ENCODE results near the gene OR5AN1. TPM values are rescaled to one million over a fixed set of nuclear protein-coding genes. Genes with fewer than 3 reads are reported as not detected.

The OR5AN1 gene
- polyA plus RNA-seq, 2 donors: not detected

- Histone ChIP-seq H3K4me1 (ENCODE audit: control insufficient read depth in 2 of 2, insufficient read depth in 2 of 2, low read length in 1 of 2) (no peaks in the 10 kb centered on the region), H3K36me3 (ENCODE audit: control insufficient read depth in 2 of 2, insufficient read depth in 2 of 2, low read length in 1 of 2) (no peaks in the 10 kb centered on the region), H3K27me3 (ENCODE audit: control insufficient read depth in 1 of 2, insufficient read depth in 2 of 2, low read length in 2 of 2) (no peaks in the 10 kb centered on the region), H3K27ac (ENCODE audit: low read depth in 2 of 2, low read length in 1 of 2) (no peak overlapping the region), H3K9me3 (ENCODE audit: control insufficient read depth in 2 of 2, insufficient read depth in 1 of 2, low read depth in 1 of 2, low read length in 1 of 2) (no peaks in the 10 kb centered on the region), H3K4me3 (ENCODE audit: low read depth in 1 of 2, low read length in 2 of 2) (no peak overlapping the region)
- 87 to 88% methylated on average over 5 of the region's 5 CpGs for WGBS, 2 donors
Observed at GRCh38 chr11:59416613-59417012, 57.9 kb downstream of the OR5AN1 start.

GRCh38 chr11:59417023-59417422 is 58.3 kb downstream of the OR5AN1 start:
- Histone ChIP-seq H3K9me3 (ENCODE audit: control insufficient read depth in 2 of 2, insufficient read depth in 1 of 2, low read depth in 1 of 2, low read length in 1 of 2) (no peaks in the 10 kb centered on the region), H3K4me3 (ENCODE audit: low read depth in 1 of 2, low read length in 2 of 2) (no peak overlapping the region), H3K27ac (ENCODE audit: low read depth in 2 of 2, low read length in 1 of 2) (no peak overlapping the region), H3K27me3 (ENCODE audit: control insufficient read depth in 1 of 2, insufficient read depth in 2 of 2, low read length in 2 of 2) (no peaks in the 10 kb centered on the region), H3K4me1 (ENCODE audit: control insufficient read depth in 2 of 2, insufficient read depth in 2 of 2, low read length in 1 of 2) (no peaks in the 10 kb centered on the region), H3K36me3 (ENCODE audit: control insufficient read depth in 2 of 2, insufficient read depth in 2 of 2, low read length in 1 of 2) (no peaks in the 10 kb centered on the region)
- WGBS, 2 donors: 61 to 63% methylated on average over 5 of the region's 5 CpGs

GRCh38 chr11:59418156-59418555 is 59.5 kb downstream of the OR5AN1 start:
- H3K27ac ChIP-seq (ENCODE audit: low read depth in 2 of 2, low read length in 1 of 2): no peak overlapping the region
- H3K4me1 ChIP-seq (ENCODE audit: control insufficient read depth in 2 of 2, insufficient read depth in 2 of 2, low read length in 1 of 2): no peaks in the 10 kb centered on the region
- WGBS, 2 donors: 61 to 78% methylated on average over 2 of the region's 2 CpGs
- H3K9me3 ChIP-seq (ENCODE audit: control insufficient read depth in 2 of 2, insufficient read depth in 1 of 2, low read depth in 1 of 2, low read length in 1 of 2): no peaks in the 10 kb centered on the region
- no peak overlapping the region for H3K4me3 ChIP-seq (ENCODE audit: low read depth in 1 of 2, low read length in 2 of 2)
- H3K27me3 ChIP-seq (ENCODE audit: control insufficient read depth in 1 of 2, insufficient read depth in 2 of 2, low read length in 2 of 2): no peaks in the 10 kb centered on the region
- no peaks in the 10 kb centered on the region for H3K36me3 ChIP-seq (ENCODE audit: control insufficient read depth in 2 of 2, insufficient read depth in 2 of 2, low read length in 1 of 2)

Other genes with a start within 250 kb of the OR5AN1 start
- 10 to 100 TPM in 1 of 2 donors, 1 to 10 TPM in 1; 6.6 to 21.7 TPM for gene FAM111A, start 216.0 kb upstream of the OR5AN1 start, polyA plus RNA-seq
- gene DTX4, start 186.8 kb upstream of the OR5AN1 start, polyA plus RNA-seq: 1 to 10 TPM; 1.8 to 2.4 TPM
- 1 to 10 TPM in 1 of 2 donors, under 1 TPM in 1; 0.61 to 1.3 TPM for gene MPEG1, start 146.0 kb upstream of the OR5AN1 start, polyA plus RNA-seq
- gene OR5A2, start 67.5 kb downstream of the OR5AN1 start, polyA plus RNA-seq: not detected
- not detected for gene OR5A1, start 77.6 kb downstream of the OR5AN1 start, polyA plus RNA-seq
- not detected for gene OR4D6, start 98.1 kb downstream of the OR5AN1 start, polyA plus RNA-seq
- gene OR4D10, start 114.4 kb downstream of the OR5AN1 start, polyA plus RNA-seq: not detected
- not detected for gene OR4D11, start 144.7 kb downstream of the OR5AN1 start, polyA plus RNA-seq
- not detected for gene OR4D9, start 152.6 kb downstream of the OR5AN1 start, polyA plus RNA-seq

Measured in esophagus (tissue), 2 donors.